HG02623 (cell line): Measurements from ENCODE around the gene MARK2.
A peak's percentile ranks its signal among the peaks of the same experiment; 100 is the strongest.

Experiments
- ATAC-seq: cut with Tn5 transposase; IDR thresholded peaks from one replicate; pipeline ENCODE4 v1.9.1; 2021; ENCODE audit warnings: moderate library complexity; ENCODE audit not compliant: unreplicated experiment

The MARK2 gene

GRCh38 chr11:63920126-63920938 lies 81.4 kb downstream of the MARK2 start:
- no peak for ATAC-seq

GRCh38 chr11:63920939-63921417 lies 82.1 kb downstream of the MARK2 start:
- no peak for ATAC-seq

- no peak for ATAC-seq
Observed at GRCh38 chr11:63922673-63923192, 83.8 kb downstream of the MARK2 start.

GRCh38 chr11:63923319-63923718 lies 84.4 kb downstream of the MARK2 start:
- ATAC-seq, result no peak

GRCh38 chr11:63929616-63930015 lies 90.7 kb downstream of the MARK2 start:
- no peak for ATAC-seq

GRCh38 chr11:63931045-63931444 lies 92.1 kb downstream of the MARK2 start:
- ATAC-seq, result no peak

GRCh38 chr11:63931876-63932275 lies 93.0 kb downstream of the MARK2 start:
- no peak for ATAC-seq

GRCh38 chr11:63933459-63933858 lies 94.5 kb downstream of the MARK2 start:
- no peak for ATAC-seq

- ATAC-seq, result peak; percentile 13
Observed at GRCh38 chr11:63937713-63938478, 99.0 kb downstream of the MARK2 start.

- peak; percentile 83 for ATAC-seq
Observed at GRCh38 chr11:63938479-63939396, 99.8 kb downstream of the MARK2 start, which contains the start of gene NAA40. TSS of gene NAA40 (plus strand) at chr11:63939002. CDS start at chr11:63939097, 95 bp downstream.

- ATAC-seq, result no peak
Observed at GRCh38 chr11:63939397-63939891, 100.5 kb downstream of the MARK2 start.

- ATAC-seq, result no peak
Observed at GRCh38 chr11:63940786-63941185, 101.9 kb downstream of the MARK2 start.

GRCh38 chr11:63941901-63942300 lies 103.0 kb downstream of the MARK2 start:
- ATAC-seq, result no peak

- no peak for ATAC-seq
Observed at GRCh38 chr11:63942803-63943202, 103.9 kb downstream of the MARK2 start.

- no peak for ATAC-seq
Observed at GRCh38 chr11:63944987-63945386, 106.1 kb downstream of the MARK2 start.

- ATAC-seq, result no peak
Observed at GRCh38 chr11:63945477-63946163, 106.7 kb downstream of the MARK2 start.

- ATAC-seq, result no peak
Observed at GRCh38 chr11:63951779-63952536, 113.0 kb downstream of the MARK2 start.

GRCh38 chr11:63952570-63952969 lies 113.7 kb downstream of the MARK2 start:
- ATAC-seq, result no peak

- no peak for ATAC-seq
Observed at GRCh38 chr11:63958008-63958407, 119.1 kb downstream of the MARK2 start.
